Measurements from ENCODE around the gene SKAP1. TPM values are rescaled to one million over a fixed set of nuclear protein-coding genes. Genes with fewer than 3 reads are reported as not detected.

Gene SKAP1
- total and polyA plus RNA-seq, 2 of the 13 experiments (the other 11 are each of a cell fraction or from before 2014, with no cell fraction given): 0.21 TPM; not detected in 1

GRCh38 chr17:48107137-48108055 is 322.6 kb downstream of the SKAP1 start, which contains the start of gene SNX11 (continued):
- TF ChIP-seq NFAT5 (CRISPR knock-in tag; IDR thresholded peaks at IDR 0.05) (no peak), PITX1 (CRISPR knock-in tag; IDR thresholded peaks at IDR 0.05) (peak; percentile 75), STAT5B (CRISPR knock-in tag; IDR thresholded peaks at IDR 0.05) (no peak), ZNF232 (CRISPR knock-in tag; IDR thresholded peaks at IDR 0.05; ENCODE audit: borderline replicate concordance) (0 out of 2 replicates have a peak, but pooled peaks have one; percentile 33), ZNF337 (CRISPR knock-in tag; IDR thresholded peaks at IDR 0.05; ENCODE audit: borderline replicate concordance, low read depth) (no peak), MAFK (conservative IDR thresholded peaks at IDR 0.05 in 1 of 2, IDR thresholded peaks at IDR 0.05 in 1 of 2; ENCODE audit: low read length in 2 of 2) (no peak), ZNF563 (CRISPR knock-in tag; IDR thresholded peaks at IDR 0.05) (0 out of 2 replicates have a peak, but pooled peaks have one; percentile 22), TOE1 (CRISPR knock-in tag; IDR thresholded peaks at IDR 0.05) (no peak), ESRRA (CRISPR knock-in tag; IDR thresholded peaks at IDR 0.05; ENCODE audit: low read depth) (no peak), KDM1A (CRISPR knock-in tag; IDR thresholded peaks at IDR 0.05) (no peak), ZNF672 (CRISPR knock-in tag; IDR thresholded peaks at IDR 0.05) (no peak), ZNF10 (CRISPR knock-in tag; IDR thresholded peaks at IDR 0.05; ENCODE audit: borderline replicate concordance, low read depth) (no peak), ZFP82 (CRISPR knock-in tag; IDR thresholded peaks at IDR 0.05; ENCODE audit: borderline replicate concordance) (0 out of 2 replicates have a peak, but pooled peaks have one; percentile 34), SMAD1 (CRISPR knock-in tag; IDR thresholded peaks at IDR 0.05; ENCODE audit: borderline replicate concordance, low read depth) (peak; percentile 90), CBX5 (CRISPR knock-in tag; IDR thresholded peaks at IDR 0.05; ENCODE audit: borderline replicate concordance) (peak; percentile 58; the same call in 1 of the 2 replicates), ZFY (CRISPR knock-in tag; IDR thresholded peaks at IDR 0.05) (peak; percentile 73), ATF5 (CRISPR knock-in tag; IDR thresholded peaks at IDR 0.05; ENCODE audit: low read depth) (no peak)
- TF ChIP-seq, protein P1, sequence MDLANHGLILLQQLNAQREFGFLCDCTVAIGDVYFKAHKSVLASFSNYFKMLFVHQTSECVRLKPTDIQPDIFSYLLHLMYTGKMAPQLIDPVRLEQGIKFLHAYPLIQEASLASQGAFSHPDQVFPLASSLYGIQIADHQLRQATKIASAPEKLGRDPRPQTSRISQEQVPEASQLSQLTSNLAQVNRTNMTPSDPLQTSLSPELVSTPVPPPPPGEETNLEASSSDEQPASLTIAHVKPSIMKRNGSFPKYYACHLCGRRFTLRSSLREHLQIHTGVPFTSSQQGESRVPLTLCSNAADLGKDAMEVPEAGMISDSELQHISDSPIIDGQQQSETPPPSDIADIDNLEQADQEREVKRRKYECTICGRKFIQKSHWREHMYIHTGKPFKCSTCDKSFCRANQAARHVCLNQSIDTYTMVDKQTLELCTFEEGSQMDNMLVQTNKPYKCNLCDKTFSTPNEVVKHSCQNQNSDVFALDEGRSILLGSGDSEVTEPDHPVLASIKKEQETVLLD (CRISPR knock-in tag; IDR thresholded peaks at IDR 0.05; ENCODE audit: low read depth): peak; percentile 99
- TF ChIP-seq, protein P2, sequence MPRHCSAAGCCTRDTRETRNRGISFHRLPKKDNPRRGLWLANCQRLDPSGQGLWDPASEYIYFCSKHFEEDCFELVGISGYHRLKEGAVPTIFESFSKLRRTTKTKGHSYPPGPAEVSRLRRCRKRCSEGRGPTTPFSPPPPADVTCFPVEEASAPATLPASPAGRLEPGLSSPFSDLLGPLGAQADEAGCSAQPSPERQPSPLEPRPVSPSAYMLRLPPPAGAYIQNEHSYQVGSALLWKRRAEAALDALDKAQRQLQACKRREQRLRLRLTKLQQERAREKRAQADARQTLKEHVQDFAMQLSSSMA (CRISPR knock-in tag; IDR thresholded peaks at IDR 0.05): no peak

Data from HepG2 (cell line).